ENCODE results near the gene EHBP1L1. TPM values are rescaled to one million over a fixed set of nuclear protein-coding genes. Genes with fewer than 3 reads are reported as not detected.
A peak's percentile ranks its signal among the peaks of the same experiment; 100 is the strongest.

The EHBP1L1 gene
- total and polyA plus RNA-seq, 4 donors = 49.8 to 154 (median 91.8) TPM

DNA sequence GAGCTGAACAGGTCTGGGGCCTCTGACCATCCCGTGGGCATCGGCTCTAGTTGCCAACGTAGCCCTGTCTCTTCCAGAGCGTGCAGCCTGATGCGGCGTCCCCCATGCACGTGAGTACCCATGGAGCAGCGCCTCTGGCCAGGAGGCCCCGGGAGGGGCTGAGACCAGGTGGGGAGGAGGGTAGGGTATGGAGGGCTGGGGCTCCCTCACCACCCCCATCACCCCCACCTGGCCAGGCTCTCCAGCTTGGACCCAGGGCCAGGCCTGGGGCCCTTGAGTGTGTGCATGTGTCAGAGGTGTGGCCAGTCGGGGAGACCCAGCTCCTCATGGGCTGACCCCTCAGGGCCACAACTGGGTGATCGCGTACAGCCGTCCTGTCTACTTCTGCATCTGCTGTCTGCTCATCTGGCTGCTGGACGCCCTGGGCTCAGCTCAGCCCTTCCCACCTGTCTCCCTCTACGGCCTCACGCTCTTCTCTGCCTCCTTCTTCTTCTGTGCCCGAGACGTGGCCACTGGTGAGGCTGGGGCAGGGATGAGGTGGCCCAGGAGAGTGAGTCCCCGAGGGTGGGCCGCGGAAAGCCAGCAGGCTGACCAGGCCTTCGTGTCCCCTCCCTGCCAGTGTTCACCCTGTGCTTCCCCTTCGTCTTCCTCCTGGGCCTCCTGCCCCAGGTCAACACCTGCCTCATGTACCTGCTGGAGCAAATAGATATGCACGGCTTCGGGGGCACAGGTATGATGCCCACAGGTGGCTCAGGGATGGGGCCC lies 48.2 kb downstream of the EHBP1L1 start:
- ATAC-seq (ENCODE audit: insufficient read depth, low FRiP score) (no peak), DNase-seq (no peak)
- 92 to 95% methylated on average over 25 of the region's 25 CpGs for WGBS, 2 donors
- Histone ChIP-seq H3K4me1 (ENCODE audit: control insufficient read depth in 5 of 5, insufficient read depth in 5 of 5, low read length in 5 of 5) (no peaks in the 10 kb centered on the region), H3K36me3 (ENCODE audit: control insufficient read depth in 4 of 4, insufficient read depth in 4 of 4, low read length in 4 of 4) (peaks cover 6 to 83% (median 34%) of the 10 kb centered on the region in 4 donors), H3K9me3 (ENCODE audit: control insufficient read depth in 4 of 4, insufficient read depth in 3 of 4, low read length in 3 of 4) (no peaks in the 10 kb centered on the region), H3K27ac (ENCODE audit: low read depth in 1 of 2, low read length in 1 of 2) (no peak overlapping the region), H3K27me3 (ENCODE audit: control insufficient read depth in 3 of 3, insufficient read depth in 3 of 3, low read length in 2 of 3) (no peaks in the 10 kb centered on the region), H3K4me3 (no peak overlapping the region), H3K9ac (ENCODE audit: insufficient read depth in 1 of 2, low read length in 2 of 2) (no peak overlapping the region)
- TF ChIP-seq, protein P1, sequence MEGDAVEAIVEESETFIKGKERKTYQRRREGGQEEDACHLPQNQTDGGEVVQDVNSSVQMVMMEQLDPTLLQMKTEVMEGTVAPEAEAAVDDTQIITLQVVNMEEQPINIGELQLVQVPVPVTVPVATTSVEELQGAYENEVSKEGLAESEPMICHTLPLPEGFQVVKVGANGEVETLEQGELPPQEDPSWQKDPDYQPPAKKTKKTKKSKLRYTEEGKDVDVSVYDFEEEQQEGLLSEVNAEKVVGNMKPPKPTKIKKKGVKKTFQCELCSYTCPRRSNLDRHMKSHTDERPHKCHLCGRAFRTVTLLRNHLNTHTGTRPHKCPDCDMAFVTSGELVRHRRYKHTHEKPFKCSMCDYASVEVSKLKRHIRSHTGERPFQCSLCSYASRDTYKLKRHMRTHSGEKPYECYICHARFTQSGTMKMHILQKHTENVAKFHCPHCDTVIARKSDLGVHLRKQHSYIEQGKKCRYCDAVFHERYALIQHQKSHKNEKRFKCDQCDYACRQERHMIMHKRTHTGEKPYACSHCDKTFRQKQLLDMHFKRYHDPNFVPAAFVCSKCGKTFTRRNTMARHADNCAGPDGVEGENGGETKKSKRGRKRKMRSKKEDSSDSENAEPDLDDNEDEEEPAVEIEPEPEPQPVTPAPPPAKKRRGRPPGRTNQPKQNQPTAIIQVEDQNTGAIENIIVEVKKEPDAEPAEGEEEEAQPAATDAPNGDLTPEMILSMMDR (IDR thresholded peaks at IDR 0.05; ENCODE audit: control extremely low read depth, extremely low read depth) = no peak

DNA sequence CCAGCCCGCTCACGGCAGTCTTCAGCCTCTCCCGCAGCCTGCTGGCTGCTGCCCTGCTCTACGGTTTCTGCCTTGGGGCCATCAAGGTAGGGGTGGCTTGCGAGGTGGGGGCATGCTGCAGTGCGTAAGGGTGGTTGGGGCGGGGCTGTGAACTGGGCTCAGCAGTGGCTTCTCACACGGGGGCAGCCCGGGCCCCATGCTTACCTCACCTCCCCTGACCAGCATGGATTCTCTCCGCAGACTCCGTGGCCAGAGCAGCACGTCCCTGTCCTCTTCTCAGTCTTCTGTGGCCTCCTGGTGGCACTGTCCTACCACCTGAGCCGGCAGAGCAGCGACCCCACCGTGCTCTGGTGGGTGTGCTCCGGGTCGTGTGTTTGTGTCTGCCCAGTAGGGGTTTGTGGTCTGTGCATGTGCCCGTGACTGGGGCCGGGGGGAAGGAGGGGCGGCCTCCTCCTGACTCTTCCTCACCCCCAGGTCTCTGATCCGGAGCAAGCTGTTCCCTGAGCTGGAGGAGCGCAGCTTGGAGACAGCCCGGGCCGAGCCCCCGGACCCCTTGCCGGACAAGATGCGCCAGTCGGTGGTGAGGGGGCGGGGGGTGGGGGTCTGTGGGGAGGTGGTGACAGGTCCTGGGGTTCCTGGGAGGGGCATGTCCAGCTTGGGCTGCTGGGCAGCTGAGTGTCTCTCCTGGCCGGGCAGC lies 49.2 kb downstream of the EHBP1L1 start:
- H3K4me1 ChIP-seq (ENCODE audit: control insufficient read depth in 5 of 5, insufficient read depth in 5 of 5, low read length in 5 of 5) = no peaks in the 10 kb centered on the region
- 87 to 90% methylated on average over 25 to 30 of the region's 30 CpGs for WGBS, 2 donors
- no peaks in the 10 kb centered on the region for H3K9me3 ChIP-seq (ENCODE audit: control insufficient read depth in 4 of 4, insufficient read depth in 3 of 4, low read length in 3 of 4)
- no peak overlapping the region for H3K27ac ChIP-seq (ENCODE audit: low read depth in 1 of 2, low read length in 1 of 2)
- H3K9ac ChIP-seq (ENCODE audit: insufficient read depth in 1 of 2, low read length in 2 of 2) = no peak overlapping the region
- no peak for DNase-seq
- no peaks in the 10 kb centered on the region for H3K27me3 ChIP-seq (ENCODE audit: control insufficient read depth in 3 of 3, insufficient read depth in 3 of 3, low read length in 2 of 3)
- H3K36me3 ChIP-seq (ENCODE audit: control insufficient read depth in 4 of 4, insufficient read depth in 4 of 4, low read length in 4 of 4) = peaks cover 10 to 82% (median 30%) of the 10 kb centered on the region in 4 donors
- no peak for ATAC-seq (ENCODE audit: insufficient read depth, low FRiP score)
- TF ChIP-seq, protein P1 (IDR thresholded peaks at IDR 0.05; ENCODE audit: control extremely low read depth, extremely low read depth) = no peak
- no peak overlapping the region for H3K4me3 ChIP-seq

DNA sequence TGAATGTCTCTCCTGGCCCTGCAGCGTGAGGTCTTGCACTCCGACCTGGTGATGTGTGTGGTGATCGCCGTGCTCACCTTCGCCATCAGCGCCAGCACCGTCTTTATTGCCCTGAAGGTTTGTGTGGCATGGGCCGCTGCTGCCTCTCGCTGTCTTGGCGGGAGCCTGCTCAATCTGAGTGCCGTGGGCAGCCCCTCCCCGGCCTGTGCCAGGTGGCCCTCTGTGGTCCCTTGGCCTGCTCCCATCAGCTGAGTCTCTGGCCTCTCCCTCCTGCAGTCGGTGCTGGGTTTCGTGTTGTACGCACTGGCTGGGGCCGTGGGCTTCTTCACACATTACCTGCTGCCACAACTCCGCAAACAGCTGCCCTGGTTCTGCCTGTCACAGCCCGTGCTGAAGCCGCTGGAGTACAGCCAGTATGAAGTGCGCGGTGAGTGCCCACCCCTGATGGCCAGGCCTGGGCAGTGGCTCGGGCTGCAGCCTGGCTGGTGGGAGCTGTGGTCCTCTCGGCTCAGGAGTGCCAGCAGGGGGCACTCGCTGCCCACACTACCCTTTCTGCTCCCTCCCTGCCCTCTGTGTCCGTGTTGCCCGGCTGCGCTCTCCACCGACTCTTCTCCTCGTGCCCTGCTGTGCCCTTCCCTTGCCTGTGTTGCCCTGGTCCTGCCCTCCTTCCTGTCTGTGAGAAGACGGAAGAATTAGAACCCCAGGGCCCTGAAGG lies 49.9 kb downstream of the EHBP1L1 start:
- DNase-seq = peak; percentile 31 to 55 (median 49)
- peaks cover 10 to 82% (median 28%) of the 10 kb centered on the region in 4 donors for H3K36me3 ChIP-seq (ENCODE audit: control insufficient read depth in 4 of 4, insufficient read depth in 4 of 4, low read length in 4 of 4)

More for the DNA sequence above, 49.9 kb downstream of the EHBP1L1 start:
- Histone ChIP-seq H3K27me3 (ENCODE audit: control insufficient read depth in 3 of 3, insufficient read depth in 3 of 3, low read length in 2 of 3) (no peaks in the 10 kb centered on the region), H3K9ac (ENCODE audit: insufficient read depth in 1 of 2, low read length in 2 of 2) (no peak overlapping the region), H3K9me3 (ENCODE audit: control insufficient read depth in 4 of 4, insufficient read depth in 3 of 4, low read length in 3 of 4) (no peaks in the 10 kb centered on the region), H3K4me1 (ENCODE audit: control insufficient read depth in 5 of 5, insufficient read depth in 5 of 5, low read length in 5 of 5) (no peaks in the 10 kb centered on the region), H3K27ac (ENCODE audit: low read depth in 1 of 2, low read length in 1 of 2) (no peak overlapping the region), H3K4me3 (no peak overlapping the region)
- ATAC-seq (ENCODE audit: insufficient read depth, low FRiP score) = peak; percentile 76
- 65 to 67% methylated on average over 30 of the region's 30 CpGs for WGBS, 2 donors
- TF ChIP-seq, protein P1 (IDR thresholded peaks at IDR 0.05; ENCODE audit: control extremely low read depth, extremely low read depth) = peak; percentile 73
